Stimulated activated CD8-positive, alpha-beta memory T cell treated with anti-CD3 and anti-CD28 coated beads, Interleukin-7, amount 100 ng/mL, for 1 hour (primary cell): ENCODE data around the gene ICAM5.
"Not testable (repeated sequence)": the region's sequence is repeated elsewhere in the genome, so short reads cannot be mapped to it uniquely, and the experiment has no call there.

Experiments used
- DNase-seq, 2 donors: peaks; one replicate each; pipeline ENCODE4 v3.0.0-alpha.2; 2020; ENCODE audit warnings: low read depth in 2 of 2

Gene ICAM5

GRCh38 chr19:10270616-10271394, 18.9 kb upstream of the ICAM5 start, which contains the start of gene ICAM1:
TSS of gene ICAM1 (plus strand) at chr19:10271120. CDS start at chr19:10271160, 40 bp downstream.
- peak in 1 of 2 donors; percentile 58 for DNase-seq

GRCh38 chr19:10271543-10272086, 18.1 kb upstream of the ICAM5 start:
- DNase-seq, result no peak

DNA sequence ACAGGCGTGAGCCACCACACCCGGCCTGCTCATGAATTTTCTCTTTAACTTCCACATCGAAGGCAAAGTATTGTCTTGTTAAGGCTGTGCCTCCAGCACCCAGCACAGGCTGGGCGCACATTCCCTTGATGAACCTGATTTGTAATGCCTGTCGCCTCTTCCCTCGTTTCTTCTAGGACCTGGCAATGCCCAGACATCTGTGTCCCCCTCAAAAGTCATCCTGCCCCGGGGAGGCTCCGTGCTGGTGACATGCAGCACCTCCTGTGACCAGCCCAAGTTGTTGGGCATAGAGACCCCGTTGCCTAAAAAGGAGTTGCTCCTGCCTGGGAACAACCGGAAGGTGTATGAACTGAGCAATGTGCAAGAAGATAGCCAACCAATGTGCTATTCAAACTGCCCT, 15.2 kb upstream of the ICAM5 start:
- DNase-seq, result no peak

- DNase-seq, result no peak
These were observed 11.8 kb upstream of the ICAM5 start for GRCh38 chr19:10277795-10278589.

- DNase-seq, result no peak
These were observed 10.8 kb upstream of the ICAM5 start for GRCh38 chr19:10278935-10279334.

DNA sequence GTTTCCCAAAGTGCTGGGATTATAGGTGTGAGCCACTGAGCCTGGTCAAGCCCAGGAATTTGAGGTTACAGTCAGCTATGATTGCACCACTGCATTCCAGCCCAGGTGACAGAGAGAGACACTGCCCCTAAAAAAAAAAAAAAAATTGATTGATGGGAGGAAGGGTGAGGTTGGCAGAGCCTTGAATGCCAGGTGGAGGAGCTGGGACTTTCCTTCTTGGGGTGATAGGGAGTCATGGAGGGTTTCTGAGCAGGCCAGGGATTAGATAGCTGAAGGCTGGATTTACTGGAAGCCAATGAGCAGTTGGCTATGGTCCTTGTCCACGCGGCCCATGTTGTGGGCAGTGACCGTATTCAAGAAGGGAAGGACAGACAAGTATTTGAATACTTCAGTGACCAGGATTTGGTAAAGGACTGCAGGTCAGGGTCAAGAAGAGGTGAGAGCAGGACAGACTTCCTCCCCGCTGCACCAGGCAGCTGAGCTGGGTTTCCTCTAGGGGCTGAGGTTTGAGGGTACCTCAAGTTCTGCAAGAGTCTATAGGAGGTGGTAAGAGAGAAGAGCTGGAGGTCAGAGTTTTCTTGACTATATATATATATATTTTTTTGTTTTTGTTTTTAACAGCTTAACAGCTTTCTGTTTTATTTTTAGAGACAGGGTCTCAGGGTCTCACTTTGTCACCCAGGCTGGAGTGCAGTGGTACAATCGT, 9.9 kb upstream of the ICAM5 start:
- DNase-seq, result no peak

GRCh38 chr19:10282043-10282442, 7.7 kb upstream of the ICAM5 start:
- not testable (repeated sequence) for DNase-seq

DNA sequence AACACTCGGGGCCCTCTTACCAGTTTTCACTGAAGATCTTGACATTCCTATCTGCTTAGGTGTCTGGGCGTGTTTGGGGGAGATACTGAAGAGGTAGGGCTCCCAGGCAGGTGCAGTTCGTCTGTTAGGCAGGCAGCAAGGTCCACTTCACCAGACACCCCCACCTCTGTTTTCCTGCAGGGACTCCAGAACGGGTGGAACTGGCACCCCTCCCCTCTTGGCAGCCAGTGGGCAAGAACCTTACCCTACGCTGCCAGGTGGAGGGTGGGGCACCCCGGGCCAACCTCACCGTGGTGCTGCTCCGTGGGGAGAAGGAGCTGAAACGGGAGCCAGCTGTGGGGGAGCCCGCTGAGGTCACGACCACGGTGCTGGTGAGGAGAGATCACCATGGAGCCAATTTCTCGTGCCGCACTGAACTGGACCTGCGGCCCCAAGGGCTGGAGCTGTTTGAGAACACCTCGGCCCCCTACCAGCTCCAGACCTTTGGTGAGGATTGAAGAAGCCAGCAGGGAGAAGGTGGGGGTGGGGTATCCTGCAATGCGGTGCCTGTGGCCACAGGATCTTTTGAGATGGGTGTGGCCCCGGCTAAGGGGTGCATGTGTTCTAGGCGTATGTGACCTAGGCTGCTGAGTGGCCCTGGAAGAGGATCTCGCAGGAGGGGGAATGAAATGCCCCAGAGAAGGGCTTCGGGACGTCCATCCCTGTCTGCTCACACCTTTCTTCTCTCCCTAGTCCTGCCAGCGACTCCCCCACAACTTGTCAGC, 6.3 kb upstream of the ICAM5 start:
- no peak for DNase-seq

DNA sequence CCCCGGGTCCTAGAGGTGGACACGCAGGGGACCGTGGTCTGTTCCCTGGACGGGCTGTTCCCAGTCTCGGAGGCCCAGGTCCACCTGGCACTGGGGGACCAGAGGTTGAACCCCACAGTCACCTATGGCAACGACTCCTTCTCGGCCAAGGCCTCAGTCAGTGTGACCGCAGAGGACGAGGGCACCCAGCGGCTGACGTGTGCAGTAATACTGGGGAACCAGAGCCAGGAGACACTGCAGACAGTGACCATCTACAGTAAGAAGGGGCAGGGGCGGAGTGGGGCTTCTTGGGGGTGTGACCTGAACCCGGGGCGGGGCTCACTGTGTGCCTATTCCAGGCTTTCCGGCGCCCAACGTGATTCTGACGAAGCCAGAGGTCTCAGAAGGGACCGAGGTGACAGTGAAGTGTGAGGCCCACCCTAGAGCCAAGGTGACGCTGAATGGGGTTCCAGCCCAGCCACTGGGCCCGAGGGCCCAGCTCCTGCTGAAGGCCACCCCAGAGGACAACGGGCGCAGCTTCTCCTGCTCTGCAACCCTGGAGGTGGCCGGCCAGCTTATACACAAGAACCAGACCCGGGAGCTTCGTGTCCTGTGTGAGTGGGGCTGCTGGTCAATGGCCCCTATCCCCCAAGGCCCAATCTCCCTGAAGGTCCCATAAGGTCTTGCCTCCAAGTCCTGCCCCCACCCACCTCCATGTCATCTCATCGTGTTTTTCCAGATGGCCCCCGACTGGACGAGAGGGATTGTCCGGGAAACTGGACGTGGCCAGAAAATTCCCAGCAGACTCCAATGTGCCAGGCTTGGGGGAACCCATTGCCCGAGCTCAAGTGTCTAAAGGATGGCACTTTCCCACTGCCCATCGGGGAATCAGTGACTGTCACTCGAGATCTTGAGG, 5.4 kb upstream of the ICAM5 start:
- DNase-seq, result no peak

DNA sequence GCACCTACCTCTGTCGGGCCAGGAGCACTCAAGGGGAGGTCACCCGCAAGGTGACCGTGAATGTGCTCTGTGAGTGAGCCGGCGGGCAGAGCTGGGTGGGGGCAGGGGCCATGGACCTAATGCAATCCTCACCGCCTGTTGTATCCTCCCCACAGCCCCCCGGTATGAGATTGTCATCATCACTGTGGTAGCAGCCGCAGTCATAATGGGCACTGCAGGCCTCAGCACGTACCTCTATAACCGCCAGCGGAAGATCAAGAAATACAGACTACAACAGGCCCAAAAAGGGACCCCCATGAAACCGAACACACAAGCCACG, 4.8 kb upstream of the ICAM5 start:
- DNase-seq, result no peak

DNA sequence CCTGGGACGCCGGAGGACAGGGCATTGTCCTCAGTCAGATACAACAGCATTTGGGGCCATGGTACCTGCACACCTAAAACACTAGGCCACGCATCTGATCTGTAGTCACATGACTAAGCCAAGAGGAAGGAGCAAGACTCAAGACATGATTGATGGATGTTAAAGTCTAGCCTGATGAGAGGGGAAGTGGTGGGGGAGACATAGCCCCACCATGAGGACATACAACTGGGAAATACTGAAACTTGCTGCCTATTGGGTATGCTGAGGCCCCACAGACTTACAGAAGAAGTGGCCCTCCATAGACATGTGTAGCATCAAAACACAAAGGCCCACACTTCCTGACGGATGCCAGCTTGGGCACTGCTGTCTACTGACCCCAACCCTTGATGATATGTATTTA, 4.4 kb upstream of the ICAM5 start:
- no peak for DNase-seq

DNA sequence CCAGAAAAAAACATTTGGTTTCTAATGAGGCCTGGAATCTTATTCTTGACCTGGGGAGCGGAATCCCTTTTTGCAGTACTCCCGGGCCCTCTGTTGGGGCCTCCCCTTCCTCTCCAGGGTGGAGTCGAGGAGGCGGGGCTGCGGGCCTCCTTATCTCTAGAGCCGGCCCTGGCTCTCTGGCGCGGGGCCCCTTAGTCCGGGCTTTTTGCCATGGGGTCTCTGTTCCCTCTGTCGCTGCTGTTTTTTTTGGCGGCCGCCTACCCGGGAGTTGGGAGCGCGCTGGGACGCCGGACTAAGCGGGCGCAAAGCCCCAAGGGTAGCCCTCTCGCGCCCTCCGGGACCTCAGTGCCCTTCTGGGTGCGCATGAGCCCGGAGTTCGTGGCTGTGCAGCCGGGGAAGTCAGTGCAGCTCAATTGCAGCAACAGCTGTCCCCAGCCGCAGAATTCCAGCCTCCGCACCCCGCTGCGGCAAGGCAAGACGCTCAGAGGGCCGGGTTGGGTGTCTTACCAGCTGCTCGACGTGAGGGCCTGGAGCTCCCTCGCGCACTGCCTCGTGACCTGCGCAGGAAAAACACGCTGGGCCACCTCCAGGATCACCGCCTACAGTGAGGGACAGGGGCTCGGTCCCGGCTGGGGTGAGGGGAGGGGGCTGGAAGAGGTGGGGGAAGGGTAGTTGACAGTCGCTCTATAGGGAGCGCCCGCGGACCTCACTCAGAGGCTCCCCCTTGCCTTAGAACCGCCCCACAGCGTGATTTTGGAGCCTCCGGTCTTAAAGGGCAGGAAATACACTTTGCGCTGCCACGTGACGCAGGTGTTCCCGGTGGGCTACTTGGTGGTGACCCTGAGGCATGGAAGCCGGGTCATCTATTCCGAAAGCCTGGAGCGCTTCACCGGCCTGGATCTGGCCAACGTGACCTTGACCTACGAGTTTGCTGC, 2.7 kb upstream of the ICAM5 start, which contains the start of gene ICAM4:
Gene ICAM4, plus strand, starts transcription at position 153 of the 935 bp plus-strand sequence. Its CDS starts 58 bp downstream, at position 211.
- no peak for DNase-seq

DNA sequence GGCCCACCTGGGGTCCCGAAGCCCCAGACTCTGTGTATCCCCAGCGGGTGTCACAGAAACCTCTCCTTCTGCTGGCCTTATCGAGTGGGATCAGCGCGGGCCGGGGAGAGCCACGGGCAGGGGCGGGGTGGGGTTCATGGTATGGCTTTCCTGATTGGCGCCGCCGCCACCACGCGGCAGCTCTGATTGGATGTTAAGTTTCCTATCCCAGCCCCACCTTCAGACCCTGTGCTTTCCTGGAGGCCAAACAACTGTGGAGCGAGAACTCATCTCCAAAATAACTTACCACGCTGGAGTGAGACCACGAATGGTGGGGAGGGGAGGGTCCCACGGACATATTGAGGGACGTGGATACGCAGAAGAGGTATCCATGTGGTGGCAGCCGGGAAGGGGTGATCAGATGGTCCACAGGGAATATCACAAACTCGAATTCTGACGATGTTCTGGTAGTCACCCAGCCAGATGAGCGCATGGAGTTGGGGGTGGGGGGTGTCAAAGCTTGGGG, 1.0 kb upstream of the ICAM5 start:
- DNase-seq, result no peak

- no peak for DNase-seq
These were observed 451 bp upstream of the ICAM5 start for GRCh38 chr19:10289167-10289835.

- DNase-seq, result no peak
These were observed 664 bp downstream of the ICAM5 start for GRCh38 chr19:10290357-10290875.

DNA sequence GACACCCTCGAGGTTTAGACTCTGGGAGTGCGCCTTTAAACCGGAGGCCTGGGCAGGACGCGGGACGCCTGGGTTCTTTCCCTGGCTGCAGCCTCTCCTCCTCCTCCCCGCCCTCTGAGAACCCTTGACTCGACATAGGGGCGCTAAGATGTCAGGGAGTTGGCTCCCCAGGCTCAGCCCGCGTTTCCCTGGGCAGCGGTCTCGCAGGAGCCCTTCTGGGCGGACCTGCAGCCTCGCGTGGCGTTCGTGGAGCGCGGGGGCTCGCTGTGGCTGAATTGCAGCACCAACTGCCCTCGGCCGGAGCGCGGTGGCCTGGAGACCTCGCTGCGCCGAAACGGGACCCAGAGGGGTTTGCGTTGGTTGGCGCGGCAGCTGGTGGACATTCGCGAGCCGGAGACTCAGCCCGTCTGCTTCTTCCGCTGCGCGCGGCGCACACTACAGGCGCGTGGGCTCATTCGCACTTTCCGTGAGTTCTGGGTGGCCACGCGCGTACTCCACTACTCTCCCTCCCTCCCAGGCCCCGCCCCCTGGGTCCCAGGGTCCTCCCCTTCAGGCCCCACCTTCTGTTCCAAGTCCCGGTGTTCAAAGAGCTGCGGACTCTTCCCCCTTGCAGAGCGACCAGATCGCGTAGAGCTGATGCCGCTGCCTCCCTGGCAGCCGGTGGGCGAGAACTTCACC, 1.3 kb downstream of the ICAM5 start:
- DNase-seq, result no peak

GRCh38 chr19:10291554-10292205, 1.9 kb downstream of the ICAM5 start:
- DNase-seq, result no peak
